GM19438 (cell line): ENCODE measurements around the gene ACAT2.
"Not testable (repeated sequence)": the region's sequence is repeated elsewhere in the genome, so short reads cannot be mapped to it uniquely, and the experiment has no call there.

Experiments
- ATAC-seq: cut with Tn5 transposase; IDR thresholded peaks from one replicate; pipeline ENCODE4 v1.9.1; 2021; ENCODE audit warnings: low read depth; ENCODE audit not compliant: unreplicated experiment

Gene ACAT2

GRCh38 chr6:159729598-159730331 is 32.1 kb upstream of the ACAT2 start:
- no peak for ATAC-seq

- no peak for ATAC-seq
These were observed 31.5 kb upstream of the ACAT2 start for GRCh38 chr6:159730332-159730676.

- not testable (repeated sequence) for ATAC-seq
These were observed 29.3 kb upstream of the ACAT2 start for GRCh38 chr6:159732550-159732949.

GRCh38 chr6:159733395-159733794 is 28.4 kb upstream of the ACAT2 start:
- ATAC-seq, result not testable (repeated sequence)

- no peak for ATAC-seq
These were observed 24.9 kb upstream of the ACAT2 start for GRCh38 chr6:159736908-159737307.

- ATAC-seq, result no peak
These were observed 22.5 kb upstream of the ACAT2 start for GRCh38 chr6:159739341-159739740.

GRCh38 chr6:159742165-159742564 is 19.7 kb upstream of the ACAT2 start:
- ATAC-seq, result no peak

GRCh38 chr6:159745081-159745480 is 16.8 kb upstream of the ACAT2 start:
- no peak for ATAC-seq

- no peak for ATAC-seq
These were observed 15.1 kb upstream of the ACAT2 start for GRCh38 chr6:159746759-159747158.

GRCh38 chr6:159748127-159748526 is 13.7 kb upstream of the ACAT2 start:
- not testable (repeated sequence) for ATAC-seq

- ATAC-seq, result no peak
These were observed 10.4 kb upstream of the ACAT2 start for GRCh38 chr6:159751448-159751847.

GRCh38 chr6:159753081-159753872 is 8.6 kb upstream of the ACAT2 start:
- ATAC-seq, result no peak

- ATAC-seq, result no peak
These were observed 7.4 kb upstream of the ACAT2 start for GRCh38 chr6:159754401-159754800.

- no peak for ATAC-seq
These were observed 6.6 kb upstream of the ACAT2 start for GRCh38 chr6:159754959-159755914.

GRCh38 chr6:159756508-159756907 is 5.3 kb upstream of the ACAT2 start:
- no peak for ATAC-seq

- ATAC-seq, result no peak
These were observed 3.5 kb upstream of the ACAT2 start for GRCh38 chr6:159758031-159759001.

- no peak for ATAC-seq
These were observed 2.2 kb upstream of the ACAT2 start for GRCh38 chr6:159759645-159760044.

- no peak for ATAC-seq
These were observed 1.2 kb upstream of the ACAT2 start for GRCh38 chr6:159760602-159761057.

- ATAC-seq, result peak; percentile 8
These were observed 544 bp upstream of the ACAT2 start for GRCh38 chr6:159761129-159761872.
